ENCODE results near the gene KCNH3. TPM values are rescaled to one million over a fixed set of nuclear protein-coding genes. Genes with fewer than 3 reads are reported as not detected.

KCNH3 gene
- total and polyA plus RNA-seq, 2 of the 8 experiments (the other 6 are each of a cell fraction or from before 2014, with no cell fraction given) = 0.24 to 0.50 TPM

DNA sequence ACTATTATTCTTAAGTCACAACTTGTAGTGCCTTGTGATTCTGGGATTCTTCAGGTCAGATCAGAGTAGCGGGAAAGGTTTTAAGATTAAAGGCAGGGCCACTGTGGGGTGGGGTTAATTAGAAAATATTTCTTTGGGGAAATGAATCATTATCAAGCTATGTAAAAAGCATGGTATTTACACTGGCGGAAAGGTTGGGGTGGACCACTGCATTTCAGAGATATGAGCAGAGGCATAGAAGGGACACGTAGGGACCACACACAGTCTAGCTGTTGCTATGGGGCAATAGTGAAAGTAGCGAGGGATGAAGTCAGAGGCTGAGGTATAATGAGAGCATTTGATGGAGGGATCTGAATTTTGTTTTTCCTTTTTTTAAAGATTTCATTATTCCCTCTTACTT, 31.7 kb upstream of the KCNH3 start (continued):
- TF ChIP-seq CHD7 (IDR thresholded peaks at IDR 0.05; ENCODE audit: insufficient replicate concordance, low read length) (no peak), BRCA1 (IDR thresholded peaks at IDR 0.05; ENCODE audit: low read depth, low read length) (no peak), SP2 (IDR thresholded peaks at IDR 0.05; ENCODE audit: low read length) (no peak), CEBPB (IDR thresholded peaks at IDR 0.05; ENCODE audit: low read depth, low read length) (no peak), MAFK (IDR thresholded peaks at IDR 0.05; ENCODE audit: low read depth, low read length) (no peak), SP4 (IDR thresholded peaks at IDR 0.05; ENCODE audit: low read length) (no peak), RFX5 (IDR thresholded peaks at IDR 0.05; ENCODE audit: borderline replicate concordance, low read depth, low read length) (no peak), NANOG (IDR thresholded peaks at IDR 0.05; ENCODE audit: insufficient read depth, low read depth, low read length, poor library complexity, severe bottlenecking) (no peak), CREB1 (IDR thresholded peaks at IDR 0.05) (no peak), GTF2F1 (IDR thresholded peaks at IDR 0.05; ENCODE audit: borderline replicate concordance, low read depth, low read length) (no peak), CBX5 (IDR thresholded peaks at IDR 0.05; ENCODE audit: low read depth, low read length) (no peak), SRF (IDR thresholded peaks at IDR 0.05; ENCODE audit: low read depth, low read length) (no peak), SP1 (IDR thresholded peaks at IDR 0.05; ENCODE audit: low read depth, low read length) (no peak), JUND (IDR thresholded peaks at IDR 0.05; ENCODE audit: low read length) (no peak)

Data from H1 (cell line).